ENCODE measurements around the gene RHBDL1. TPM values are rescaled to one million over a fixed set of nuclear protein-coding genes. Genes with fewer than 3 reads are reported as not detected.

RHBDL1 gene
- total RNA-seq, 1 experiment from 2014 or later = 1.1 TPM

GRCh38 chr16:672851-673250 lies 2.6 kb upstream of the RHBDL1 start:
- no peak for DNase-seq (ENCODE audit: low read depth)

GRCh38 chr16:673399-673991 lies 2.0 kb upstream of the RHBDL1 start:
- DNase-seq (ENCODE audit: low read depth) = no peak

GRCh38 chr16:674214-674881 lies 1.1 kb upstream of the RHBDL1 start:
- no peak for DNase-seq (ENCODE audit: low read depth)

DNA sequence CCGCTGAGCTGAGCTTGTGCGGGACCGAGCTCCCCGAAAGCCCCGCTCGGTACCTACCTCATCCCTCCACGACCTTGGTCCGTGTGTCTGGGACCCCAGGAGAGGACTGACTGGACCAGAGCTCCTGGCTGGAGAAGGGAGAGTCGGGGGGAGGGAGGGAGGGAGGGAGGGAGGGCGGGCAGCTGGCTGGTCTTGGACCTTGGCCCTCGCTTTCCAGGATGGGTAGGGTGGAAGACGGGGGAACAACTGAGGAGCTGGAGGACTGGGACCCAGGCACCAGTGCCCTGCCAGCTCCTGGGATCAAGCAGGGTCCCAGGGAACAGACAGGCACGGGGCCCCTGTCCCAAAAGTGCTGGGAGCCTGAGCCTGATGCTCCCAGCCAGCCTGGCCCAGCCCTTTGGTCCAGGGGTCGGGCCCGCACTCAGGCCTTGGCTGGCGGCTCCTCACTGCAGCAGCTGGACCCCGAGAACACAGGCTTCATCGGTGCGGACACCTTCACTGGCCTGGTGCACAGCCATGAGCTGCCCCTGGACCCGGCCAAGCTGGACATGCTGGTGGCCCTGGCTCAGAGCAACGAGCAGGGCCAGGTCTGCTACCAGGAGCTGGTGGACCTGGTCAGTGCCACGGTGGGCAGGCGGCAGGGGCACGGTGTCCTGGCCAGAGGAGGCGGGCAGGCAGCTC lies 553 bp downstream of the RHBDL1 start:
- no peak for DNase-seq (ENCODE audit: low read depth)

GRCh38 chr16:676565-676902 lies 1.1 kb downstream of the RHBDL1 start:
- no peak for DNase-seq (ENCODE audit: low read depth)

- DNase-seq (ENCODE audit: low read depth) = no peak
These were observed 1.4 kb downstream of the RHBDL1 start for GRCh38 chr16:676913-677312.

DNA sequence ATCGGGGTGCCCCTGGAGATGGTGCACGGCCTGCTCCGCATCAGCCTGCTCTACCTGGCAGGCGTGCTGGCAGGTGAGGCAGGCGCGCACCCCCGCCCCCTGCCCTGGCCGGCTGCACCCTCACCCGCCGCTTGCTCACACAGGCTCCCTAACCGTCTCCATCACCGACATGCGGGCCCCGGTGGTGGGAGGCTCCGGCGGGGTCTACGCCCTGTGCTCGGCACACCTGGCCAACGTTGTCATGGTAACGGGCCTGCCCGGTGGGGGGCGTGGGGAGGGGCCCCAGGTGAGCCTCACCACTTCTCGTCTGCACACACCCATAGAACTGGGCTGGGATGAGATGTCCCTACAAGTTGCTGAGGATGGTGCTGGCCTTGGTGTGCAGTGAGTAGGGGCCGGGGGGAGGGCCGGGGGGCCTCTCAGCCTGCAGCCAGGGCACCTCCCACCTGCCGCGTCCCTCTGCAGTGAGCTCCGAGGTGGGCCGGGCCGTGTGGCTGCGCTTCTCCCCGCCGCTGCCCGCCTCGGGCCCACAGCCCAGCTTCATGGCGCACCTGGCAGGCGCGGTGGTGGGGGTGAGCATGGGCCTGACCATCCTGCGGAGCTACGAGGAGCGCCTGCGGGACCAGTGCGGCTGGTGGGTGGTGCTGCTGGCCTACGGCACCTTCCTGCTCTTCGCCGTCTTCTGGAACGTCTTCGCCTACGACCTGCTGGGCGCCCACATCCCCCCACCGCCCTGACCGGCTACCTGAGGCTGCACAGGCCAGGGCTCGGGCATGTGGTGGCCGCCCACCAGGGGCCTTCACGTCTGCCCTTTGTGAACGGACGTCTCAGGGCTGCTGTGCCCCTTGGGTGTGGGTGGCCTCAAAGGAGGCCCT lies 2.1 kb downstream of the RHBDL1 start:
- DNase-seq (ENCODE audit: low read depth) = no peak

- no peak for DNase-seq (ENCODE audit: low read depth)
These were observed 2.9 kb downstream of the RHBDL1 start for GRCh38 chr16:678209-678857.

DNA sequence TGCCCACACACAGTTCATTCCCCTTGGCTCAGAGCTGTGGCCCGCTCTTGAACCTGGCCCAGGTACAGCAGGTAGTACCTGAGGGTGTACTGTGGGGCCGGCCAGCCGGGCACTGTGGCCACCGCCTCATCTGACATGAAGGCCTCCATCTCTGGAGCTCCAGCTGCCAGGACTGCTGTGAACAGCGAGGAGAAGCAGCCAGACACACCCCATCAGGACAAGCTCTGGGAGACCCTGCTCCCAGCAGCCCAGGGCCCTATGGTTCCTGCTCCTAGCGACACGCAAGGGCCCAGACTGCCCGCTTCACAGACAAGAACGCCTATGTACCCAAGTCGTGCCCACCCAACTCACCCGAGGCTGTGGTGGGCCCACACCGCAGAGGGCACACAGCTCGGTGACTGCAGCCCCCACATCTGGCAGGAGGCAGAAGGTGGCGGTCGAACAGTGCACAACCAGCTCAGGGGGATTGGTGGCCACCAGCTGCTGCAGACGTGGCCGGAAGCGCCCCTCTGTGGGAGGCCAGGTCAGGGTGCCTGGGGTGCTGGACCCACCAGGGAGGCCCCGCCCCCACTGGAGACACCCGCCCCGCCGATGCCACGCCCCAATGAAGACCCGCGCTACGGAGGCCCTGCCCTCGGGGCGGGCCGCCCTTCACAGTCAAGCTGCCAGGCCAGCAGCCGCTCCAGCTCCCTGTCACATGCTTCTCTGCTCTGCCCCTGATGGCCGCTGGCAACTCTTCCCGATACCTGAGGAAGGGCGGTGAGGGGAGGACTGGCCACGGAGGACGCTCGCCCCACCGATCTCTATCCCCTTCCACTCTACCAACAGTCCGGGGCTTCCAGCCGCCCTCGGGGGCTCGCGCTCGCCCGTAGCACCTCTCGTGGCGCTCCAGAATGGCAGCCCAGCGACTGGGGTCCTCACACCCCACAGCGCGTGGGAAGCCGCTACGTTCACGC lies 3.7 kb downstream of the RHBDL1 start:
- peak; percentile 50 for DNase-seq (ENCODE audit: low read depth)

DNA sequence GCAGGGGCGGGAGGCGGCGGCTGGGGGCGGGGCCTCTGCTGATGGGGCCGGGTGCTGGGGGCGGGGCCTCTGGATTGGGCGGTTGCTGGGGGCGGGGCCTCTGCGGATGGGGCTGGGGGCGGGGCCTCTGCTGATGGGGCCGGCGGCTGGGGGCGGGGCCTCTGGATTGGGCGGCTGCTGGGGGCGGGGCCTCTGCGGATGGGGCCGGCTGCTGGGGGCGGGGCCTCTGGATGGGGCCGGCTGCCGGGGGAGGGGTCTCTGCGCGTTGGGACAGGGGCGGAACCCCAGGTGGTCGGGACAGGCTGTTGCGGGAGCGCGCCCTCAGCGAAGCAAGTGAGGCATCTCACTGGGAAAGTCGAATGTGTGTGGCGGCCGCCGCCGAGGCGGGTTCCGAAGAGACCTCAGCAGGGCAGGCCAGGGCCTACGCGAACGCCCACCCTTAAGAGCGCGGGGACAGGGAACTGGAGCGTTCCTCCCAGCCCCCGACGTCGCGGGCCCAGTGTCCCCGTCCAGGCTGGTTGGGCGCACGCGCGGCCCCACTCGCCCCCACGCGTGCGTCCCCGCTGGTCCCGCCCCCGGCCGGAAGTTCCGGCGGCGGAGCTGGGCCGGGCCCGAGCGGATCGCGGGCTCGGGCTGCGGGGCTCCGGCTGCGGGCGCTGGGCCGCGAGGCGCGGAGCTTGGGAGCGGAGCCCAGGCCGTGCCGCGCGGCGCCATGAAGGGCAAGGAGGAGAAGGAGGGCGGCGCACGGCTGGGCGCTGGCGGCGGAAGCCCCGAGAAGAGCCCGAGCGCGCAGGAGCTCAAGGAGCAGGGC lies 4.5 kb downstream of the RHBDL1 start, which contains the start of gene STUB1:
Gene STUB1 (plus strand): TSS at position 597 of the 811 bp plus-strand sequence. CDS start 116 bp downstream, at position 713.
- DNase-seq (ENCODE audit: low read depth) = peak; percentile 68

DNA sequence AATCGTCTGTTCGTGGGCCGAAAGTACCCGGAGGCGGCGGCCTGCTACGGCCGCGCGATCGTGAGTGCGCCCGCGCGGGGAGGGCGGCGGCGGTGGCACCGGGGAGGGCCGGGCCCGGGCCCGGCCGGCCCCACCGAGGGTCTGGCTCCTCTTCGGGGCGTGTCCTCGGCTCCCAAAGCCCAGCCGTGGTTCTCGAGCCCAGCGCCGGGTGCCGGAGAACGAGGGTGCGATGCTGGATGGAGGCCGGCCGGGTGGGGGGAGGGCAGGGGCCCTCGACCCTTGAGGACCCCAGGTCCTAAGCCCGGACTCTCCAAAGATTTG lies 5.1 kb downstream of the RHBDL1 start:
- DNase-seq (ENCODE audit: low read depth) = no peak

- DNase-seq (ENCODE audit: low read depth) = peak; percentile 37
These were observed 5.7 kb downstream of the RHBDL1 start for GRCh38 chr16:680967-681745.

DNA sequence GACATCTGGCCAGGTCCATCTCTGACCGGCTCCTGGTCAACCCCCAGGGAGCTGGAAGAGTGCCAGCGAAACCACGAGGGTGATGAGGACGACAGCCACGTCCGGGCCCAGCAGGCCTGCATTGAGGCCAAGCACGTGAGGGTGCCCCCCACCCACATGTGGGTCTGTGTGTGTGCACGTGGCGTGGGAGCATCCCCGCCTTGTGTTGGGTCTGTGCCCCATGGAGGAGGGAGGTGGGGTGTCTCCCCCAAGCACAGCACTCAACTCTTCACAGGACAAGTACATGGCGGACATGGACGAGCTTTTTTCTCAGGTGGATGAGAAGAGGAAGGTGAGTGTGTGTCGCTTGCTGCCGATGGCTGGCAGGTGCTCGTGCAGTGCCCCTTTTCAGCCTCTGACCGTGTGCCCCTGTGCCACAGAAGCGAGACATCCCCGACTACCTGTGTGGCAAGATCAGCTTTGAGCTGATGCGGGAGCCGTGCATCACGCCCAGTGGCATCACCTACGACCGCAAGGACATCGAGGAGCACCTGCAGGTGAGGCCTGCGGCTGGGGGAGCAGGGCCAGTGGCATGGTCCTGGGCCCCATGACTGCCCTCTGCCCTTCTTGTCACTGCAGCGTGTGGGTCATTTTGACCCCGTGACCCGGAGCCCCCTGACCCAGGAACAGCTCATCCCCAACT lies 6.4 kb downstream of the RHBDL1 start:
- DNase-seq (ENCODE audit: low read depth) = peak; percentile 32

DNA sequence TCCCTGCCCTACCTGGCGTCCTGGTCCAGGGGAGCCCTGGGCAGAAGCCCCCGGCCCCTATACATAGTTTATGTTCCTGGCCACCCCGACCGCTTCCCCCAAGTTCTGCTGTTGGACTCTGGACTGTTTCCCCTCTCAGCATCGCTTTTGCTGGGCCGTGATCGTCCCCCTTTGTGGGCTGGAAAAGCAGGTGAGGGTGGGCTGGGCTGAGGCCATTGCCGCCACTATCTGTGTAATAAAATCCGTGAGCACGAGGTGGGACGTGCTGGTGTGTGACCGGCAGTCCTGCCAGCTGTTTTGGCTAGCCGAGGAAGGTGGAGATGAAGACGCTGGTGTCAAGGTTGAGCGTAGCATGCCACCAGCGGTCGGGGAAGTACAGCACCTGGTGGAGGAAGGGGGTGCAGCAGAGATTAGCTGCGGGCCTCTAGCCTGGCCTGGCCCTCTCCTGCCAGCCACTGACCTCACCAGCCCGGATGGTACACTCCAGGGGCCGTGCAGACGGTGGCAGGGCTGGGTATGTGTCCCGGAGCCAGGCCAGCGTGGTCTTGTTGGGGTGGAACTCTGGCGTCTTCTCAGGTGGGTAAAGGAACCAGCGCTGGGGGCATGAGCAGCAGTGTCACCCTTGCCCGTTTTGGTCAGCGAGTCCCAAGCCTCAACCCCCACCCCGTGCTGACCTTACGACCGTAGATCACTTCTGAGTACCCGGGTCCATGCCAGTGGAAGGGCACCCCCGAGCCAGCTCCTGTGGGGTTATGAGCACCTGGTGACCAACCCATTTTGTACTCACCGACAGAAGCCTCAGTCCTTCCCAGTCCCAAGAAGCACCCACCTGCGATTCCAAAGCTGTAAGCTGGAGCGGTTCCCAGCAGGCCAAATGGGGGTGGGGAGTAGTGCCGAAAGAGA lies 7.3 kb downstream of the RHBDL1 start:
- no peak for DNase-seq (ENCODE audit: low read depth)

- no peak for DNase-seq (ENCODE audit: low read depth)
These were observed 8.1 kb downstream of the RHBDL1 start for GRCh38 chr16:683396-684070.

GRCh38 chr16:684071-684794 lies 8.8 kb downstream of the RHBDL1 start, which contains the start of gene JMJD8:
TSS of gene JMJD8 (minus strand) at chr16:684334. CDS start at chr16:684319, 15 bp downstream.
- peak; percentile 84 for DNase-seq (ENCODE audit: low read depth)

All from HT1080 (cell line).